HEK293 (cell line): ENCODE results near the gene ARHGAP15.

ENCODE experiments used
- CTCF ChIA-PET: fragments of 350-600 bp; formaldehyde crosslinking; extraction: SDS; loops from one replicate; lab custom pipeline; 2021; ENCODE audit warnings: antibody characterized with exemption; lab: Yijun Ruan, JAX
- POLR2A ChIA-PET: fragments of 300-600 bp; formaldehyde crosslinking; extraction: SDS; loops from one replicate; lab custom pipeline; 2020; ENCODE audit warnings: antibody characterized with exemption, inconsistent platforms; lab: Yijun Ruan, JAX
- H3K27ac ChIP-seq: fragments of 200-500 bp; sonication (Bioruptor generic); 2 replicates; pipeline ENCODE4 v1.5.1; 2014; ENCODE audit warnings: low read depth, low read length, control low read depth, inconsistent platforms; ENCODE audit errors: extremely low read depth
- H3K36me3 ChIP-seq, 2 experiments: fragments of 200-500 bp in 1 of 2; sonication (Bioruptor generic) in 1 of 2; 1 replicate in 1 of 2; 2 replicates in 1 of 2; pipeline ENCODE4 v1.5.1; 2014 to 2017; ENCODE audit warnings: inconsistent platforms in 2 of 2, low read length in 2 of 2; ENCODE audit not compliant: control insufficient read depth in 2 of 2, insufficient read depth in 1 of 2
- H3K4me1 ChIP-seq: fragments of 200-500 bp; sonication (Bioruptor generic); 2 replicates; pipeline ENCODE4 v1.5.1; 2014; ENCODE audit warnings: mild to moderate bottlenecking, low read length, inconsistent platforms; ENCODE audit not compliant: control insufficient read depth, insufficient read depth
- H3K4me3 ChIP-seq: 2 replicates; pipeline ENCODE4 v1.5.1; 2011; ENCODE audit warnings: low read depth, mild to moderate bottlenecking, control low read depth, low read length, moderate library complexity
- H3K9me3 ChIP-seq: fragments of 200-500 bp; sonication (Bioruptor generic); 2 replicates; pipeline ENCODE4 v1.5.1; 2014; ENCODE audit warnings: low read depth, low read length, inconsistent platforms; ENCODE audit not compliant: control insufficient read depth, insufficient read depth
- GFI1B ChIP-seq: fragments of 450-650 bp; formaldehyde crosslinking; IDR thresholded peaks from 2 replicates; pipeline ENCODE4 v1.5.1; 2016; ENCODE audit warnings: missing biosample characterization, missing genetic modification characterization
- HOXA7 ChIP-seq: sonication (generic); formaldehyde crosslinking; IDR thresholded peaks from 2 replicates; pipeline ENCODE4 v1.8.1; 2022; ENCODE audit warnings: missing genetic modification reagents, borderline replicate concordance
- KLF8 ChIP-seq: fragments of 450-650 bp; formaldehyde crosslinking; IDR thresholded peaks from 2 replicates; pipeline ENCODE4 v1.5.1; 2016; ENCODE audit warnings: missing biosample characterization, missing genetic modification characterization
- MYNN ChIP-seq: fragments of 450-650 bp; formaldehyde crosslinking; IDR thresholded peaks from 2 replicates; pipeline ENCODE4 v1.5.1; 2016; ENCODE audit warnings: missing biosample characterization, missing genetic modification characterization, borderline replicate concordance
- RBAK ChIP-seq: fragments of 450-650 bp; formaldehyde crosslinking; IDR thresholded peaks from 2 replicates; pipeline ENCODE4 v1.5.1; 2016; ENCODE audit warnings: missing biosample characterization, missing genetic modification characterization
- SCRT1 ChIP-seq: fragments of 450-650 bp; formaldehyde crosslinking; IDR thresholded peaks from 2 replicates; pipeline ENCODE4 v1.5.1; 2016; ENCODE audit warnings: missing biosample characterization, missing genetic modification characterization, borderline replicate concordance
- ZBTB17 ChIP-seq: fragments of 450-650 bp; formaldehyde crosslinking; IDR thresholded peaks from 2 replicates; pipeline ENCODE4 v1.5.1; 2016; ENCODE audit warnings: missing biosample characterization, missing genetic modification characterization
- ZFP37 ChIP-seq: fragments of 450-650 bp; formaldehyde crosslinking; IDR thresholded peaks from 2 replicates; pipeline ENCODE4 v1.5.1; 2016; ENCODE audit warnings: missing biosample characterization, missing genetic modification characterization
- ZNF19 ChIP-seq: fragments of 450-650 bp; formaldehyde crosslinking; IDR thresholded peaks from 2 replicates; pipeline ENCODE4; 2016; ENCODE audit warnings: missing biosample characterization, missing genetic modification characterization, low read depth
- ZNF202 ChIP-seq: fragments of 450-650 bp; formaldehyde crosslinking; IDR thresholded peaks from 2 replicates; pipeline ENCODE4 v1.5.1; 2016; ENCODE audit warnings: missing biosample characterization, missing genetic modification characterization, borderline replicate concordance
- ZNF248 ChIP-seq: fragments of 450-650 bp; formaldehyde crosslinking; IDR thresholded peaks from 2 replicates; pipeline ENCODE4 v1.5.1; 2017; ENCODE audit warnings: missing biosample characterization, missing genetic modification characterization
- ZNF350 ChIP-seq: fragments of 450-650 bp; formaldehyde crosslinking; IDR thresholded peaks from 2 replicates; pipeline ENCODE4 v1.5.0; 2017; ENCODE audit warnings: missing biosample characterization, mild to moderate bottlenecking, missing genetic modification characterization
- ZNF548 ChIP-seq: fragments of 450-650 bp; formaldehyde crosslinking; IDR thresholded peaks from 2 replicates; pipeline ENCODE4 v1.5.1; 2016; ENCODE audit warnings: missing biosample characterization, missing genetic modification characterization
- ZNF747 ChIP-seq: fragments of 450-650 bp; formaldehyde crosslinking; IDR thresholded peaks from 2 replicates; pipeline ENCODE4 v1.5.1; 2016; ENCODE audit warnings: missing biosample characterization, missing genetic modification characterization
- ZNF830 ChIP-seq: fragments of 450-650 bp; IDR thresholded peaks from 2 replicates; pipeline ENCODE4 v1.5.0; 2018; ENCODE audit warnings: missing biosample characterization, missing genetic modification characterization, low read depth, mild to moderate bottlenecking, moderate library complexity
- ZNF843 ChIP-seq: fragments of 450-650 bp; formaldehyde crosslinking; IDR thresholded peaks from 2 replicates; pipeline ENCODE4 v1.5.1; 2016; ENCODE audit warnings: missing biosample characterization, missing genetic modification characterization

The ARHGAP15 gene

GRCh38 chr2:143229952-143230351, 100.7 kb downstream of the ARHGAP15 start:
- TF ChIP-seq ZNF202 (tag by site-specific recombination) = no peak
- Histone ChIP-seq H3K4me1 (no peaks in the 10 kb centered on the region), H3K36me3 (no peaks in the 10 kb centered on the region), H3K27ac (no peak overlapping the region), H3K4me3 (no peak overlapping the region), H3K9me3 (no peaks in the 10 kb centered on the region)
- ChIA-PET POLR2A (no interaction called here), CTCF (interaction anchor here (2.0 kb wide), 1 partner anchor 29 kb away, joined by 9 read pairs; no protein-coding TSS in a partner anchor)

GRCh38 chr2:143230506-143231253, 101.5 kb downstream of the ARHGAP15 start:
- CTCF ChIA-PET = interaction anchor here (2.0 kb wide), 1 partner anchor 28 kb away, joined by 9 read pairs; no protein-coding TSS in a partner anchor
- no peaks in the 10 kb centered on the region for H3K9me3 ChIP-seq
- H3K4me3 ChIP-seq = no peak overlapping the region
- no peaks in the 10 kb centered on the region for H3K4me1 ChIP-seq
- POLR2A ChIA-PET = no interaction called here
- H3K27ac ChIP-seq = no peak overlapping the region
- H3K36me3 ChIP-seq = no peaks in the 10 kb centered on the region
- TF ChIP-seq ZNF19 (no peak), SCRT1 (tag by site-specific recombination) (no peak), ZNF248 (tag by site-specific recombination) (no peak), KLF8 (tag by site-specific recombination) (no peak)

GRCh38 chr2:143231254-143231645, 102.0 kb downstream of the ARHGAP15 start:
- POLR2A ChIA-PET = no interaction called here

GRCh38 chr2:143237146-143237777, 108.0 kb downstream of the ARHGAP15 start:
- Histone ChIP-seq H3K27ac (no peak overlapping the region), H3K4me3 (no peak overlapping the region), H3K4me1 (no peaks in the 10 kb centered on the region), H3K9me3 (no peaks in the 10 kb centered on the region), H3K36me3 (no peaks in the 10 kb centered on the region)
- CTCF ChIA-PET = interaction anchor here (1.2 kb wide), 1 partner anchor 22 kb away, joined by 3 read pairs; no protein-coding TSS in a partner anchor
- TF ChIP-seq HOXA7 (CRISPR knock-in tag) (no peak), ZNF843 (tag by site-specific recombination) (no peak)
- POLR2A ChIA-PET = no interaction called here

More at GRCh38 chr2:143231254-143231645, 102.0 kb downstream of the ARHGAP15 start:
- no peaks in the 10 kb centered on the region for H3K9me3 ChIP-seq
- no peak for TF ChIP-seq ZNF747
- no peak for TF ChIP-seq MYNN (tag by site-specific recombination)
- no peak for TF ChIP-seq ZNF548 (tag by site-specific recombination)
- TF ChIP-seq RBAK (tag by site-specific recombination) = no peak
- TF ChIP-seq ZFP37 (tag by site-specific recombination) = no peak
- TF ChIP-seq ZNF350 (tag by site-specific recombination) = no peak
- no peak for TF ChIP-seq GFI1B (tag by site-specific recombination)
- no peak for TF ChIP-seq ZNF830
- no peak for TF ChIP-seq ZBTB17
- H3K4me3 ChIP-seq = no peak overlapping the region
- no peaks in the 10 kb centered on the region for H3K36me3 ChIP-seq
- H3K4me1 ChIP-seq = no peaks in the 10 kb centered on the region
- no peak overlapping the region for H3K27ac ChIP-seq
- CTCF ChIA-PET = no interaction called here
